NCI-H1694 treated with DMSO at 0.1 percent for 48 hours (cell line): ENCODE results near the gene PCDHGB3.
A peak's percentile ranks its signal among the peaks of the same experiment; 100 is the strongest.
"Not testable (repeated sequence)": the region's sequence is repeated elsewhere in the genome, so short reads cannot be mapped to it uniquely, and the experiment has no call there.

ENCODE experiments used
- DNase-seq: peaks from one replicate; lab custom pipeline; 2025; lab: John Stamatoyannopoulos, UW

Gene PCDHGB3

GRCh38 chr5:141359790-141360426 lies 10.1 kb upstream of the PCDHGB3 start, which contains the start of gene PCDHGB2:
PCDHGB2 (plus strand) TSS chr5:141359994; CDS start chr5:141360136, 142 bp downstream.
- peak; percentile 32 for DNase-seq

GRCh38 chr5:141360685-141361084 lies 9.4 kb upstream of the PCDHGB3 start:
- DNase-seq, result no peak

DNA sequence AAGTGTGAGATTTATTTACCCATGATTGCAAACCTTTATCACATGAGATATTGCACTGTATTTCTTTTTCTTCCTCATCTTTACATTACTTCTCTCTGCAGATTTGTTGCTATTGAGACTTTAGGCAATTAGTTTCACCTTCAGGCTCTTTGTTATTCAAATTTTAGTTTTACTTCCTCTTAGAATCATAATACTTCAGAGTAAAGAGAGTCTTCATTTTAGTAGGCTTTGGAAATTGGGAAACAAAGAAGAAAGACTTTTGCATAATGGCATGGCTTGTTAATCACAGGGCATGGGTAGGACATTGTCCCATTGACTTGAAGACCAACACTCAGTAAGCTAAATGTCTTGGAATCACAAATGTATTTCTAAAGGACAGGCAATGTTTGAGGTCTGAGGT lies 7.3 kb upstream of the PCDHGB3 start:
- no peak for DNase-seq

GRCh38 chr5:141363952-141364660 lies 5.9 kb upstream of the PCDHGB3 start, which contains the start of gene PCDHGA5:
PCDHGA5 (plus strand) TSS chr5:141364162; CDS start chr5:141364331, 169 bp downstream.
- no peak for DNase-seq

DNA sequence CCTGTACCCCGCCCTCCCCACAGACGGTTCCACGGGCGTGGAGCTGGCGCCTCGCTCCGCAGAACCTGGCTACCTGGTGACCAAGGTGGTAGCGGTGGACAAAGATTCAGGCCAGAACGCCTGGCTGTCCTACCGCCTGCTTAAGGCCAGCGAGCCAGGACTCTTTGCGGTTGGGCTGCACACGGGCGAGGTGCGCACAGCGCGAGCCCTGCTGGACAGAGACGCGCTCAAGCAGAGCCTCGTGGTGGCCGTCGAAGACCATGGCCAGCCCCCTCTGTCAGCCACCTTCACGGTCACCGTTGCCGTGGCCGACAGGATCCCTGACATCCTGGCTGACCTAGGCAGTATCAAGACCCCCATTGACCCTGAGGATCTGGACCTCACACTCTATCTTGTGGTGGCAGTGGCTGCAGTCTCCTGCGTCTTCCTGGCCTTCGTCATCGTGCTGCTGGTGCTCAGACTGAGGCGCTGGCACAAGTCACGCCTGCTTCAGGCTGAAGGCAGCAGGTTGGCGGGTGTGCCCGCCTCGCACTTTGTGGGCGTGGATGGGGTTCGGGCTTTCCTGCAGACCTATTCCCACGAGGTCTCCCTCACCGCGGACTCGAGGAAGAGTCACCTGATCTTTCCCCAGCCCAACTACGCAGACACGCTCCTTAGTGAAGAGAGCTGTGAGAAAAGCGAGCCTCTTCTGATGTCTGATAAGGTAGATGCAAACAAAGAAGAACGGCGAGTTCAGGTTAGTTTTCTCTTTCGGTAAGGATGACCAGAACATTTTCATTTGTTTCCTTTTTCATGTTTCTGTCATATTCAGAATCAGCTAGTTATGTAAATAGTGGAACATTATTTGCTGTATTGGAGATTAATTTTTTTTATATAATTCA lies 3.8 kb upstream of the PCDHGB3 start:
- DNase-seq, result no peak

- DNase-seq, result no peak
Measured at GRCh38 chr5:141371572-141372475, 1.8 kb downstream of the PCDHGB3 start.

DNA sequence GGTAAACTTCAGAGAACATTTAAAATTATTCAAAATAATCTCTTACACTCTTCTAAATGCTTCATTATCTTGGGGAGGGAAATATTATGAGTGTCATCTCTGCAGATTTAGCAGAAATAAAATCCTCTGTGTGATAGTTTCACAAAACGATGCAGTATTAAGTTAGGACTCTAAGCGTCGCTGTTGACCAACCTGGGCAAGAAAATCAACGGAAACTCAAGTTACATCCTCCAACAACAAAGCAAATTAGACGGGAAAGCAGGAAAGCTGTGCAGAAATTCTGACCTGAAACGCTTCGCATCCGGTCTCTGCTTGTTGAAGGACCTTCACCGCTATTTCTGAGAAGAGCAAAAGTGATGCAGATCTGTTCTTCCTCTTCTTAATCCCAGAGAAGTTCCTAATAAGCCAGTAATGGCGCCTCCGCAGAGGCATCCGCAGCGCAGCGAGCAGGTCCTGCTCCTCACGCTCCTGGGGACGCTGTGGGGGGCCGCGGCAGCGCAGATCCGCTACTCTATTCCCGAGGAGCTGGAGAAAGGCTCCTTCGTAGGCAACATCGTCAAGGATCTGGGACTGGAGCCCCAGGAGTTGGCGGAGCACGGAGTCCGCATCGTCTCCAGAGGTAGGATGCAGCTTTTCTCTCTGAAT lies 3.8 kb downstream of the PCDHGB3 start, which contains the start of gene PCDHGA6:
PCDHGA6 (plus strand) TSS at position 219 of the 645 bp plus-strand sequence; CDS start at position 412, 193 bp downstream.
- DNase-seq, result no peak

DNA sequence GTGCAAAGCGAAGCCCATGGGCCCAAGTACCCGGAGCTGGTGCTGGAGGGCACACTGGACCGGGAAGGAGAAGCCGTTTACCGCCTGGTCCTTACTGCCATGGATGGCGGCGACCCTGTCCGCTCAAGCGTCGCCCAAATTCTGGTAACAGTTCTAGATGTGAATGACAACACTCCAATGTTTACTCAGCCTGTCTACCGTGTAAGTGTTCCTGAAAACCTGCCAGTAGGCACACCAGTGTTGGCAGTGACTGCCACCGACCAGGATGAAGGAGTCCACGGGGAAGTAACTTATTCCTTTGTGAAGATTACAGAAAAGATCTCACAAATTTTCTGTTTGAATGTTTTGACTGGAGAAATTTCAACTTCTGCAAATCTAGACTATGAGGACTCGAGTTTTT lies 4.6 kb downstream of the PCDHGB3 start:
- no peak for DNase-seq

DNA sequence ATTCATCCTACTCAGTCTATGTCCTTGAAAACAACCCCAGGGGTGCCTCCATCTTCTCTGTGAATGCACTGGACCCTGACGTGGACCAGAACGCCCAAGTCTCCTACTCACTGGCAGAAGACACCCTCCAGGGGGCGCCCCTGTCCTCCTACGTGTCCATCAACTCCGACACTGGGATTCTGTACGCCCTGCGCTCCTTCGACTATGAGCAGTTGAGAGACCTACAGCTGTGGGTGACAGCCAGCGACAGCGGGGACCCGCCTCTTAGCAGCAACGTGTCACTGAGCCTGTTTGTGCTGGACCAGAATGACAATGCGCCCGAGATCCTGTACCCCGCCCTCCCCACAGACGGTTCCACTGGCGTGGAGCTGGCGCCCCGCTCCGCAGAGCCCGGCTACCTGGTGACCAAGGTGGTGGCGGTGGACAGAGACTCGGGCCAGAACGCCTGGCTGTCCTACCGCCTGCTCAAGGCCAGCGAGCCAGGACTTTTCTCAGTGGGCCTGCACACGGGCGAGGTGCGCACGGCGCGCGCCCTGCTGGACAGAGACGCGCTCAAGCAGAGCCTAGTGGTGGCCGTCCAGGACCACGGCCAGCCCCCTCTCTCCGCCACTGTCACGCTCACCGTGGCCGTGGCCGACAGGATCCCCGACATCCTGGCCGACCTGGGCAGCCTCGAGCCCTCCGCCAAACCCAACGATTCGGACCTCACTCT lies 5.6 kb downstream of the PCDHGB3 start:
- DNase-seq, result not testable (repeated sequence)

- DNase-seq, result no peak
Measured at GRCh38 chr5:141382469-141383294, 12.6 kb downstream of the PCDHGB3 start, which contains the start of gene PCDHGA7. PCDHGA7 (plus strand) TSS chr5:141382742; CDS start chr5:141382900, 158 bp downstream.

GRCh38 chr5:141383345-141383744 lies 13.3 kb downstream of the PCDHGB3 start:
- no peak for DNase-seq

DNA sequence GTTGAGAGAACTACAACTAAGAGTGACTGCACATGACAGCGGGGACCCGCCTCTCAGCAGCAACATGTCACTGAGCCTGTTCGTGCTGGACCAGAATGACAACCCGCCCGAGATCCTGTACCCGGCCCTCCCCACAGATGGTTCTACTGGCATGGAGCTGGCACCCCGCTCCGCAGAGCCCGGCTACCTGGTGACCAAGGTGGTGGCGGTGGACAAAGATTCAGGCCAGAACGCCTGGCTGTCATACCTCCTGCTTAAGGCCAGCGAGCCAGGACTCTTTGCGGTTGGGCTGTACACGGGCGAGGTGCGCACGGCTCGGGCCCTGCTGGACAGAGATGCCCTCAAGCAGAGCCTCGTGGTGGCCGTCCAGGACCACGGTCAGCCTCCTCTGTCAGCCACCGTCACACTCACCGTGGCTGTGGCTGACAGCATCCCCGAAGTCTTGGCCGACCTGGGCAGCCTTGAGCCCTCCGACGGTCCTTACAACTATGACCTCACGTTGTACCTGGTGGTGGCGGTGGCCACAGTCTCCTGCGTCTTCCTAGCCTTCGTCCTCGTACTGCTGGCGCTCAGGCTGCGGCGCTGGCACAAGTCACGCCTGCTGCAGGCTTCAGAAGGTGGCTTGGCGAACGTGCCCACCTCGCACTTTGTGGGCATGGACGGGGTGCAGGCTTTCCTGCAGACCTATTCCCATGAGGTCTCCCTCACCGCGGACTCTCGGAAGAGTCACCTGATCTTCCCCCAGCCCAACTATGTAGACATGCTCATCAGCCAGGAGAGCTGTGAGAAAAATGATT lies 14.6 kb downstream of the PCDHGB3 start:
- no peak for DNase-seq

DNA sequence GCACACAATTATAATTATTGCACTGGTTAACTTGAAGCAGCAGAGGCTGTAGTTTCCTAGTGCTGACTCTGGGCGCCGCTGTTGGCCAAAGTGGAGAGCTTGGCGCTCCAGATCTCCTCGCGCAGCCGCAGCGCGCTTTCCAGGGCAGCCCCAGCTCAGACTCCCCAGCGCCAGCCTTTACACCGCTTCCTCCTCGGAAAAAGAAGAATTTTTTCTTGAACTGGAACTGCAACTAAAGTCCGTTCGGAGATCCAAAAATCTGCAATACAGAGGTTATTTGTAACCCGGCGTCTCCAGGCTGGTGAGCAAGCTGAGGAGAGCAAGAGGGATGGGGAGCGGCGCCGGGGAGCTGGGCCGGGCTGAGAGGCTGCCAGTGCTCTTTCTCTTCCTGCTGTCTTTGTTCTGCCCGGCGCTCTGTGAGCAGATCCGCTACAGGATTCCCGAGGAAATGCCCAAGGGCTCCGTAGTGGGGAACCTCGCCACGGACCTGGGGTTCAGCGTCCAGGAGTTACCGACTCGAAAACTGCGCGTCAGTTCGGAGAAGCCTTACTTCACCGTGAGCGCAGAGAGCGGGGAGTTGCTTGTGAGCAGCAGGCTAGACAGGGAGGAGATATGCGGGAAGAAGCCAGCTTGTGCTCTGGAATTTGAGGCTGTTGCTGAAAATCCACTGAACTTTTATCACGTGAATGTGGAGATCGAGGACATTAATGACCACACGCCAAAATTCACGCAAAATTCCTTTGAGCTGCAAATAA lies 17.7 kb downstream of the PCDHGB3 start, which contains the start of gene PCDHGB4:
PCDHGB4 (plus strand) TSS at position 142 of the 755 bp plus-strand sequence; CDS start at position 329, 187 bp downstream.
- DNase-seq, result not testable (repeated sequence)

GRCh38 chr5:141388661-141389060 lies 18.6 kb downstream of the PCDHGB3 start:
- no peak for DNase-seq

DNA sequence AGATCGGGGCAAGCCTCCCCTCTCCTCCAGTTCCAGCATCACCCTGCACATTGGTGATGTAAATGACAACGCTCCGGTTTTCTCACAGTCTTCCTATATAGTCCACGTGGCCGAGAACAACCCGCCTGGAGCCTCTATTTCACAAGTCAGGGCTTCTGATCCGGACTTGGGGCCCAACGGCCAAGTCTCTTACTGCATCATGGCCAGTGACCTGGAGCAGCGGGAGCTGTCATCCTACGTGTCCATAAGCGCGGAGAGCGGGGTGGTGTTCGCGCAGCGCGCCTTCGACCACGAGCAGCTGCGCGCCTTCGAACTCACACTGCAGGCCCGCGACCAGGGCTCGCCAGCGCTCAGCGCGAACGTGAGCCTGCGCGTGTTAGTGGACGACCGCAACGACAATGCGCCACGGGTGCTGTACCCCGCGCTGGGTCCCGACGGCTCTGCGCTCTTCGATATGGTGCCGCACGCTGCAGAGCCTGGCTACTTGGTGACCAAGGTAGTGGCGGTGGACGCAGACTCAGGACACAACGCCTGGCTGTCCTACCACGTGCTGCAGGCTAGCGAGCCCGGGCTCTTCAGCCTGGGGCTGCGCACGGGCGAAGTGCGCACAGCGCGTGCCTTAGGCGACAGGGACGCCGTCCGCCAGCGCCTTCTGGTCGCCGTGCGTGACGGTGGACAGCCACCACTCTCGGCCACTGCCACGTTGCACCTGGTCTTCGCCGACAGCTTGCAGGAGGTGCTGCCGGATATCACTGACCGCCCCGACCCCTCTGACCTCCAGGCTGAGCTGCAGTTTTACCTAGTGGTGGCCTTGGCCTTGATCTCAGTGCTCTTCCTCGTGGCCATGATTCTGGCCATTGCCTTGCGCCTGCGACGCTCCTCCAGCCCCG lies 19.4 kb downstream of the PCDHGB3 start:
- DNase-seq, result no peak
